Measurements from ENCODE around the gene CFAP90.

- no peak for TF ChIP-seq CTCF (IDR thresholded peaks at IDR 0.05)
- TF ChIP-seq RNF2 (IDR thresholded peaks at IDR 0.05; ENCODE audit: borderline replicate concordance, low read depth): no peak
- no peak for TF ChIP-seq CBX8 (IDR thresholded peaks at IDR 0.05)
- no peak for TF ChIP-seq RAD21 (conservative IDR thresholded peaks at IDR 0.05 in 1 of 2, IDR thresholded peaks at IDR 0.05 in 1 of 2)
- TF ChIP-seq RCOR1 (IDR thresholded peaks at IDR 0.05; ENCODE audit: low read depth, low read length): no peak
- TF ChIP-seq RFX5 (IDR thresholded peaks at IDR 0.05): no peak
- TF ChIP-seq E2F6 (IDR thresholded peaks at IDR 0.05; ENCODE audit: borderline replicate concordance, low read depth): no peak
- no peak for TF ChIP-seq POLR2A (IDR thresholded peaks at IDR 0.05; ENCODE audit: low read length)
- no peak for TF ChIP-seq GATA3 (IDR thresholded peaks at IDR 0.05; ENCODE audit: borderline replicate concordance)
- TF ChIP-seq ESRRA (IDR thresholded peaks at IDR 0.05; ENCODE audit: borderline replicate concordance, low read length): no peak
- TF ChIP-seq ELK1 (IDR thresholded peaks at IDR 0.05; ENCODE audit: low read depth, low read length): no peak
Measured at GRCh38 chr5:7811715-7812114, 39.2 kb downstream of the CFAP90 start.
